Activated CD8-positive, alpha-beta T cell treated with anti-CD3 and anti-CD28 coated beads for 36 hours (primary cell): ENCODE results near the gene MICALL2. TPM values are rescaled to one million over a fixed set of nuclear protein-coding genes. Genes with fewer than 3 reads are reported as not detected.

Experiments
- ATAC-seq: fragments of 200-7000 bp; cut with Tn5 transposase; one replicate; pipeline ENCODE4 v1.10.0; 2021; ENCODE audit warnings: mild to moderate bottlenecking, moderate library complexity
- CTCF ChIA-PET: fragments of 350-600 bp; sonication (Branson Sonifier 250); formaldehyde crosslinking; loops from one replicate; lab custom pipeline; 2021; ENCODE audit warnings: antibody characterized with exemption; lab: Charles Lee
- POLR2A ChIA-PET: fragments of 350-600 bp; sonication (Branson Sonifier 250); formaldehyde crosslinking; loops from one replicate; lab custom pipeline; 2021; ENCODE audit warnings: antibody characterized with exemption; lab: Charles Lee
- DNase-seq: peaks from one replicate; pipeline ENCODE4 v3.0.0-alpha.2; 2020
- H3K27ac Mint-ChIP-seq: one replicate; pipeline ENCODE4 v1.8.0; 2021; ENCODE audit warnings: mild to moderate bottlenecking, mixed read lengths
- H3K27me3 Mint-ChIP-seq: one replicate; pipeline ENCODE4 v1.8.0; 2021; ENCODE audit warnings: mixed read lengths
- H3K36me3 Mint-ChIP-seq: one replicate; pipeline ENCODE4 v1.8.0; 2021; ENCODE audit warnings: low read depth, mixed read lengths
- H3K4me1 Mint-ChIP-seq: one replicate; pipeline ENCODE4 v1.8.0; 2021; ENCODE audit warnings: low read depth, mixed read lengths
- H3K4me3 Mint-ChIP-seq: one replicate; pipeline ENCODE4 v1.8.0; 2021; ENCODE audit warnings: mild to moderate bottlenecking, moderate library complexity, mixed read lengths
- H3K9me3 Mint-ChIP-seq: one replicate; pipeline ENCODE4 v1.8.0; 2021; ENCODE audit warnings: mixed read lengths
- CTCF ChIP-seq: fragments of 200-600 bp; IDR thresholded peaks from one replicate; pipeline ENCODE4 v1.8.0; 2022; ENCODE audit warnings: antibody characterized with exemption, mild to moderate bottlenecking
- intact Hi-C: fragments of 100-400 bp; cut with micrococcal nuclease; formaldehyde crosslinking; loops from one replicate; pipeline ENCODE4 v1.10.0; 2022
- total RNA-seq, 2 experiments: library from RNA; stranded (reverse); gene quantifications; one replicate each; pipeline ENCODE4 v1.2.3, GENCODE V29; 2021

MICALL2 gene
- total RNA-seq, 2 experiments from 2014 or later = 3.0 to 4.2 TPM

- no peak for DNase-seq
- no peak overlapping the region for H3K27ac Mint-ChIP-seq
- no peaks in the 10 kb centered on the region for H3K9me3 Mint-ChIP-seq
- no peak for ATAC-seq
- no peaks in the 10 kb centered on the region for H3K4me1 Mint-ChIP-seq
- no peaks in the 10 kb centered on the region for H3K27me3 Mint-ChIP-seq
- ChIA-PET CTCF (no interaction called here), POLR2A (no interaction called here)
- peaks cover 19% of the 10 kb centered on the region for H3K36me3 Mint-ChIP-seq
- intact Hi-C loops = no loop called here
- no peak for TF ChIP-seq CTCF
- H3K4me3 Mint-ChIP-seq = no peak overlapping the region
Observed at GRCh38 chr7:1495564-1496242, 36.4 kb upstream of the MICALL2 start.

GRCh38 chr7:1494866-1495563 lies 35.7 kb upstream of the MICALL2 start:
- ChIA-PET CTCF (no interaction called here), POLR2A (no interaction called here)
- Mint-ChIP-seq H3K9me3 (no peaks in the 10 kb centered on the region), H3K4me1 (no peaks in the 10 kb centered on the region), H3K27me3 (no peaks in the 10 kb centered on the region), H3K27ac (no peak overlapping the region), H3K36me3 (peaks cover 14% of the 10 kb centered on the region), H3K4me3 (no peak overlapping the region)
- ATAC-seq = no peak
- no peak for TF ChIP-seq CTCF
- DNase-seq = no peak
- intact Hi-C loops = no loop called here

GRCh38 chr7:1494447-1494846 lies 35.2 kb upstream of the MICALL2 start:
- intact Hi-C loops = no loop called here
- ATAC-seq (no peak), DNase-seq (no peak)
- H3K27me3 Mint-ChIP-seq = no peaks in the 10 kb centered on the region
- no peak overlapping the region for H3K27ac Mint-ChIP-seq
- no peaks in the 10 kb centered on the region for H3K9me3 Mint-ChIP-seq
- H3K36me3 Mint-ChIP-seq = peaks cover 16% of the 10 kb centered on the region
- no peaks in the 10 kb centered on the region for H3K4me1 Mint-ChIP-seq
- CTCF ChIA-PET = interaction anchor here (1.8 kb wide), 1 partner anchor 20 kb away, joined by 6 read pairs; no protein-coding TSS in a partner anchor
- POLR2A ChIA-PET = no interaction called here
- H3K4me3 Mint-ChIP-seq = no peak overlapping the region
- TF ChIP-seq CTCF = no peak

- peaks cover 16% of the 10 kb centered on the region for H3K36me3 Mint-ChIP-seq
- H3K27me3 Mint-ChIP-seq = no peaks in the 10 kb centered on the region
- ChIA-PET CTCF (interaction anchor here (1.8 kb wide), 1 partner anchor 20 kb away, joined by 6 read pairs; no protein-coding TSS in a partner anchor), POLR2A (no interaction called here)
- no peak overlapping the region for H3K27ac Mint-ChIP-seq
- no peaks in the 10 kb centered on the region for H3K9me3 Mint-ChIP-seq
- TF ChIP-seq CTCF = no peak
- DNase-seq (no peak), ATAC-seq (no peak)
- no peak overlapping the region for H3K4me3 Mint-ChIP-seq
- intact Hi-C loops = no loop called here
- H3K4me1 Mint-ChIP-seq = no peaks in the 10 kb centered on the region
Observed at GRCh38 chr7:1493571-1493970, 34.3 kb upstream of the MICALL2 start.

GRCh38 chr7:1493129-1493528 lies 33.9 kb upstream of the MICALL2 start:
- ATAC-seq = no peak
- Mint-ChIP-seq H3K36me3 (peaks cover 16% of the 10 kb centered on the region), H3K4me1 (no peaks in the 10 kb centered on the region), H3K27me3 (no peaks in the 10 kb centered on the region), H3K4me3 (no peak overlapping the region), H3K9me3 (no peaks in the 10 kb centered on the region), H3K27ac (no peak overlapping the region)
- POLR2A ChIA-PET = no interaction called here
- intact Hi-C loops = no loop called here
- TF ChIP-seq CTCF = no peak
- CTCF ChIA-PET = interaction anchor here (1.8 kb wide), 1 partner anchor 19 kb away, joined by 6 read pairs; no protein-coding TSS in a partner anchor
- DNase-seq = no peak
